Smooth muscle cell (in vitro differentiated cells): ENCODE results near the gene KLHL22. TPM values are rescaled to one million over a fixed set of nuclear protein-coding genes. Genes with fewer than 3 reads are reported as not detected.
A peak's percentile ranks its signal among the peaks of the same experiment; 100 is the strongest.

Experiments
- DNase-seq: peaks from one replicate; lab custom pipeline; 2025; ENCODE audit not compliant: unreplicated experiment; lab: John Stamatoyannopoulos, UW
- H2AFZ ChIP-seq: fragments of 200-600 bp; sonication (generic); 2 replicates; pipeline ENCODE4 v1.6.0; 2016; ENCODE audit warnings: antibody characterized with exemption, low read depth, mild to moderate bottlenecking
- H3F3A ChIP-seq: fragments of 200-600 bp; sonication (generic); 2 replicates; pipeline ENCODE4 v1.6.0; 2017; ENCODE audit warnings: antibody characterized with exemption, low read depth
- H3K27ac ChIP-seq: fragments of 200-600 bp; sonication (generic); 2 replicates; pipeline ENCODE4 v1.5.1; 2016; ENCODE audit warnings: low read depth, mild to moderate bottlenecking
- H3K27me3 ChIP-seq: fragments of 200-600 bp; sonication (generic); 2 replicates; pipeline ENCODE4 v1.6.1; 2016; ENCODE audit warnings: low read depth, mild to moderate bottlenecking
- H3K36me3 ChIP-seq: fragments of 200-600 bp; sonication (generic); 2 replicates; pipeline ENCODE4 v1.5.1; 2016; ENCODE audit warnings: low read depth
- H3K4me1 ChIP-seq: fragments of 200-600 bp; sonication (generic); 2 replicates; pipeline ENCODE4 v1.5.1; 2016; ENCODE audit warnings: low read depth
- H3K4me2 ChIP-seq: fragments of 200-600 bp; sonication (generic); 2 replicates; pipeline ENCODE4 v1.6.0; 2016; ENCODE audit warnings: mild to moderate bottlenecking
- H3K4me3 ChIP-seq: fragments of 200-600 bp; sonication (generic); 2 replicates; pipeline ENCODE4 v1.5.1; 2016; ENCODE audit warnings: mild to moderate bottlenecking
- H3K79me2 ChIP-seq: fragments of 200-600 bp; sonication (generic); 2 replicates; pipeline ENCODE4 v1.6.0; 2016; ENCODE audit warnings: low read depth, mild to moderate bottlenecking
- H3K9ac ChIP-seq: fragments of 200-600 bp; sonication (generic); 2 replicates; pipeline ENCODE4 v1.6.0; 2016; ENCODE audit warnings: low read depth
- H3K9me3 ChIP-seq: fragments of 200-600 bp; sonication (generic); replicated peaks from 2 replicates; pipeline ENCODE4 v1.5.1; 2016; ENCODE audit warnings: low read depth
- H4K20me1 ChIP-seq: fragments of 200-600 bp; sonication (generic); 2 replicates; pipeline ENCODE4 v1.6.0; 2016; ENCODE audit warnings: low read depth
- CTCF ChIP-seq: fragments of 200-600 bp; sonication (generic); IDR thresholded peaks from 2 replicates; pipeline ENCODE4 v1.5.1; 2017; ENCODE audit warnings: borderline replicate concordance, mild to moderate bottlenecking, antibody characterized with exemption; ENCODE audit not compliant: insufficient read depth, poor library complexity, severe bottlenecking
- WGBS: methylation state at CpG from one replicate; pipeline ENCODE4 v1.1.7; 2016; ENCODE audit warnings: low lambda C conversion rate; 5-methylcytosine and 5-hydroxymethylcytosine counted together
- polyA plus RNA-seq: library from polyadenylated mRNA; unstranded; fragments of >200 nt; fragmentation: Nextera tagmentation; extraction: Ambion mirVana; gene quantifications from 2 replicates; pipeline ENCODE4 v1.2.1, GENCODE V29; 2016
- total RNA-seq: library from RNA; depleted of rRNA; stranded (reverse); fragments of >200 nt; gene quantifications from 2 replicates; pipeline ENCODE4 v1.2.3, GENCODE V29; 2014

Gene KLHL22
- total and polyA plus RNA-seq, 2 experiments from 2014 or later = 17.1 to 27.3 TPM

- Histone ChIP-seq H3K9ac (no peak overlapping the region), H3K4me2 (peak overlapping the region; percentile 81), H3K27ac (no peak overlapping the region), H3K36me3 (no peaks in the 10 kb centered on the region), H2AFZ (no peak overlapping the region), H3K27me3 (no peaks in the 10 kb centered on the region), H4K20me1 (peaks cover 91% of the 10 kb centered on the region), H3F3A (peaks cover 4% of the 10 kb centered on the region), H3K4me3 (peak overlapping the region; percentile 22), H3K4me1 (peaks cover 8% of the 10 kb centered on the region), H3K9me3 (no peaks in the 10 kb centered on the region), H3K79me2 (peaks cover 43% of the 10 kb centered on the region)
- WGBS = 38% methylated on average over 21 of the region's 50 CpGs
- no peak for TF ChIP-seq CTCF
- no peak for DNase-seq
Measured at GRCh38 chr22:20431511-20432192, 63.9 kb downstream of the KLHL22 start.

- H3K4me2 ChIP-seq = peak overlapping the region; percentile 81
- no peak for DNase-seq
Measured at GRCh38 chr22:20430720-20431510, 64.7 kb downstream of the KLHL22 start.

GRCh38 chr22:20430101-20430719, 65.4 kb downstream of the KLHL22 start:
- Histone ChIP-seq H3K27ac (no peak overlapping the region), H3K9ac (no peak overlapping the region), H3K79me2 (peaks cover 28% of the 10 kb centered on the region), H3K4me2 (peak overlapping the region; percentile 81), H4K20me1 (peaks cover 81% of the 10 kb centered on the region), H2AFZ (no peak overlapping the region), H3K27me3 (no peaks in the 10 kb centered on the region), H3K4me3 (no peak overlapping the region), H3K4me1 (no peaks in the 10 kb centered on the region), H3K9me3 (no peaks in the 10 kb centered on the region), H3K36me3 (no peaks in the 10 kb centered on the region), H3F3A (peaks cover 4% of the 10 kb centered on the region)
- TF ChIP-seq CTCF = no peak
- DNase-seq = no peak
- 87% methylated on average over 37 of the region's 37 CpGs for WGBS

More at GRCh38 chr22:20430720-20431510, 64.7 kb downstream of the KLHL22 start:
- 20% methylated on average over 91 of the region's 94 CpGs for WGBS
- Histone ChIP-seq H4K20me1 (peaks cover 88% of the 10 kb centered on the region), H3K4me3 (peak overlapping the region; percentile 22), H3K27me3 (no peaks in the 10 kb centered on the region), H3K9me3 (no peaks in the 10 kb centered on the region), H3K27ac (no peak overlapping the region), H3K79me2 (peaks cover 35% of the 10 kb centered on the region), H2AFZ (no peak overlapping the region), H3F3A (peaks cover 4% of the 10 kb centered on the region), H3K4me1 (peaks cover 6% of the 10 kb centered on the region), H3K9ac (no peak overlapping the region), H3K36me3 (no peaks in the 10 kb centered on the region)
- peak; percentile 22 for TF ChIP-seq CTCF
